GM23338 (cell line): ENCODE data around the gene FUT7. TPM values are rescaled to one million over a fixed set of nuclear protein-coding genes. Genes with fewer than 3 reads are reported as not detected.

Experiments
- ATAC-seq: fragments of 200-7000 bp; cut with Tn5 transposase; 3 replicates; pipeline ENCODE4 v1.9.1; 2020
- DNase-seq: peaks from one replicate; pipeline ENCODE4 v3.0.0-alpha.2; 2015; ENCODE audit warnings: low spot score
- H2AFZ ChIP-seq: fragments of 200-600 bp; sonication (generic); 2 replicates; pipeline ENCODE4 v1.8.0; 2016; ENCODE audit warnings: antibody characterized with exemption, mild to moderate bottlenecking, moderate library complexity
- H3F3A ChIP-seq: fragments of 200-600 bp; sonication (generic); replicated peaks from 2 replicates; pipeline ENCODE4 v1.8.0; 2017; ENCODE audit warnings: antibody characterized with exemption, mixed run types, low read depth
- H3K27ac ChIP-seq: fragments of 200-600 bp; sonication (generic); 2 replicates; pipeline ENCODE4 v1.6.1; 2016; ENCODE audit warnings: low read depth
- H3K27me3 ChIP-seq: fragments of 200-600 bp; sonication (generic); 2 replicates; pipeline ENCODE4 v1.8.0; 2016; ENCODE audit warnings: mild to moderate bottlenecking, mixed run types, moderate library complexity; ENCODE audit not compliant: insufficient read depth
- H3K36me3 ChIP-seq: fragments of 200-600 bp; sonication (generic); 2 replicates; pipeline ENCODE4 v1.8.0; 2016; ENCODE audit warnings: mild to moderate bottlenecking; ENCODE audit not compliant: insufficient read depth
- H3K4me1 ChIP-seq: fragments of 200-600 bp; sonication (generic); 2 replicates; pipeline ENCODE4 v1.8.0; 2016; ENCODE audit warnings: mild to moderate bottlenecking, moderate library complexity; ENCODE audit not compliant: insufficient read depth
- H3K4me2 ChIP-seq: fragments of 200-600 bp; sonication (generic); 2 replicates; pipeline ENCODE4 v1.7.1; 2017; ENCODE audit warnings: mixed run types
- H3K4me3 ChIP-seq: fragments of 200-600 bp; sonication (generic); 2 replicates; pipeline ENCODE4 v1.6.1; 2016; ENCODE audit warnings: mixed run types
- H3K79me2 ChIP-seq: fragments of 200-600 bp; sonication (generic); replicated peaks from 2 replicates; pipeline ENCODE4 v1.8.0; 2017; ENCODE audit warnings: mild to moderate bottlenecking; ENCODE audit not compliant: insufficient read depth
- H3K9me2 ChIP-seq: fragments of 200-600 bp; sonication (generic); 2 replicates; pipeline ENCODE4 v1.8.0; 2017; ENCODE audit not compliant: insufficient read depth
- H4K20me1 ChIP-seq: fragments of 200-600 bp; sonication (generic); replicated peaks from 2 replicates; pipeline ENCODE4 v1.8.0; 2017; ENCODE audit warnings: mild to moderate bottlenecking; ENCODE audit not compliant: insufficient read depth
- H3K27ac Mint-ChIP-seq: 2 replicates; pipeline ENCODE4 v1.8.0; 2020; ENCODE audit warnings: inconsistent platforms, mild to moderate bottlenecking, moderate library complexity, mixed read lengths
- H3K27me3 Mint-ChIP-seq: 3 replicates; pipeline ENCODE4 v1.8.0; 2022; ENCODE audit warnings: low read depth, mild to moderate bottlenecking, moderate library complexity, mixed read lengths, inconsistent platforms; ENCODE audit not compliant: insufficient read depth, poor library complexity
- H3K36me3 Mint-ChIP-seq: 3 replicates; pipeline ENCODE4 v1.8.0; 2021; ENCODE audit warnings: low read depth, mild to moderate bottlenecking, inconsistent platforms, moderate library complexity, mixed read lengths
- H3K4me1 Mint-ChIP-seq: 3 replicates; pipeline ENCODE4 v1.8.0; 2020; ENCODE audit warnings: mild to moderate bottlenecking, inconsistent platforms, mixed read lengths
- H3K4me3 Mint-ChIP-seq: 3 replicates; pipeline ENCODE4 v1.8.0; 2021; ENCODE audit warnings: moderate library complexity, mild to moderate bottlenecking, inconsistent platforms, mixed read lengths
- H3K9me3 Mint-ChIP-seq: 3 replicates; pipeline ENCODE4 v1.8.0; 2020; ENCODE audit warnings: moderate library complexity, mild to moderate bottlenecking, inconsistent platforms, mixed read lengths
- CREB1 ChIP-seq: fragments of 250-450 bp; sonication (Bioruptor Pico); IDR thresholded peaks from 2 replicates; pipeline ENCODE4 v1.5.0; 2020; ENCODE audit warnings: low read depth, mild to moderate bottlenecking, moderate library complexity
- CTCF ChIP-seq, 2 experiments: fragments of 200-600 bp in 1 of 2; sonication (generic) in 1 of 2; conservative IDR thresholded peaks; 2 replicates each; pipeline versions ENCODE4 v1.5.1 to v1.6.1; 2016 to 2017; ENCODE audit warnings: antibody characterized with exemption in 2 of 2, low read depth in 2 of 2, mild to moderate bottlenecking in 2 of 2, moderate library complexity in 1 of 2
- EZH2phosphoT487 ChIP-seq: fragments of 200-600 bp; sonication (generic); IDR thresholded peaks from one replicate; pipeline ENCODE4 v1.8.1; 2018; ENCODE audit warnings: antibody characterized with exemption; ENCODE audit not compliant: unreplicated experiment
- JUNB ChIP-seq: IDR thresholded peaks from one replicate; pipeline ENCODE4 v1.6.1; 2016; ENCODE audit warnings: antibody characterized with exemption; ENCODE audit not compliant: unreplicated experiment
- REST ChIP-seq: IDR thresholded peaks from one replicate; pipeline ENCODE4 v1.6.1; 2018; ENCODE audit warnings: antibody characterized with exemption; ENCODE audit not compliant: unreplicated experiment
- STAT1 ChIP-seq: IDR thresholded peaks from one replicate; pipeline ENCODE4 v1.6.1; 2016; ENCODE audit warnings: antibody characterized with exemption; ENCODE audit not compliant: unreplicated experiment
- ZNF114 ChIP-seq: fragments of 250-450 bp; sonication (Bioruptor Pico); IDR thresholded peaks from 2 replicates; pipeline ENCODE4 v1.5.0; 2020; ENCODE audit warnings: mild to moderate bottlenecking, moderate library complexity
- polyA plus RNA-seq: library from polyadenylated mRNA; unstranded; fragments of >200 nt; fragmentation: Nextera tagmentation; extraction: Ambion mirVana; gene quantifications from 2 replicates; pipeline ENCODE4 v1.2.1, GENCODE V29; 2016
- total RNA-seq: library from RNA; depleted of rRNA; stranded (reverse); fragments of >200 nt; shearing (Covaris generic); gene quantifications from 2 replicates; pipeline ENCODE4 v1.2.3, GENCODE V29; 2014

Gene FUT7
- total and polyA plus RNA-seq, 2 experiments from 2014 or later, result not detected

- TF ChIP-seq REST (no peak), ZNF114 (CRISPR knock-in tag) (no peak), STAT1 (no peak), EZH2phosphoT487 (no peak), CTCF (conservative IDR thresholded peaks at IDR 0.05; ENCODE audit: low read depth in 2 of 2) (no peak), JUNB (no peak), CREB1 (CRISPR knock-in tag) (no peak)
Measured at GRCh38 chr9:136983167-136983566, 48.7 kb downstream of the FUT7 start (continued).

- Histone ChIP-seq H3K9me2 (no peaks in the 10 kb centered on the region), H3K36me3 (no peaks in the 10 kb centered on the region), H4K20me1 (no peaks in the 10 kb centered on the region), H3K79me2 (no peaks in the 10 kb centered on the region), H3F3A (no peaks in the 10 kb centered on the region), H3K4me3 (no peak within 1 kb of the TSS), H3K4me2 (no peak within 1 kb of the TSS), H2AFZ (no peak within 1 kb of the TSS), H3K4me1 (peaks cover 3% of the 10 kb centered on the region; the same call in 1 of the 2 replicates), H3K27ac (no peak within 1 kb of the TSS), H3K27me3 (peaks cover 38% of the 10 kb centered on the region)
- 0 out of 4 replicates have a peak, but pooled peaks of 1 of the 2 experiments have one; percentile 9 for TF ChIP-seq CTCF (conservative IDR thresholded peaks at IDR 0.05; ENCODE audit: low read depth in 2 of 2)
- no peak for TF ChIP-seq JUNB
- no peaks in the 10 kb centered on the region; the same call in 2 of the 3 replicates for H3K36me3 Mint-ChIP-seq
- no peaks in the 10 kb centered on the region for H3K9me3 Mint-ChIP-seq
- no peak for DNase-seq
- H3K4me1 Mint-ChIP-seq, result peaks cover 1% of the 10 kb centered on the region; the same call in 2 of the 3 replicates
- no peak for ATAC-seq
- H3K27ac Mint-ChIP-seq, result no peak within 1 kb of the TSS
- H3K27me3 Mint-ChIP-seq, result peaks cover 21% of the 10 kb centered on the region
- H3K4me3 Mint-ChIP-seq, result no peak within 1 kb of the TSS
Measured at GRCh38 chr9:136982232-136983051, 49.4 kb downstream of the FUT7 start, which contains the start of gene LCNL1. Gene LCNL1 (plus strand): TSS chr9:136982993. CDS start chr9:136983587, 594 bp downstream.
